ENCODE measurements around the gene ESPN.

- TF ChIP-seq, protein P1, sequence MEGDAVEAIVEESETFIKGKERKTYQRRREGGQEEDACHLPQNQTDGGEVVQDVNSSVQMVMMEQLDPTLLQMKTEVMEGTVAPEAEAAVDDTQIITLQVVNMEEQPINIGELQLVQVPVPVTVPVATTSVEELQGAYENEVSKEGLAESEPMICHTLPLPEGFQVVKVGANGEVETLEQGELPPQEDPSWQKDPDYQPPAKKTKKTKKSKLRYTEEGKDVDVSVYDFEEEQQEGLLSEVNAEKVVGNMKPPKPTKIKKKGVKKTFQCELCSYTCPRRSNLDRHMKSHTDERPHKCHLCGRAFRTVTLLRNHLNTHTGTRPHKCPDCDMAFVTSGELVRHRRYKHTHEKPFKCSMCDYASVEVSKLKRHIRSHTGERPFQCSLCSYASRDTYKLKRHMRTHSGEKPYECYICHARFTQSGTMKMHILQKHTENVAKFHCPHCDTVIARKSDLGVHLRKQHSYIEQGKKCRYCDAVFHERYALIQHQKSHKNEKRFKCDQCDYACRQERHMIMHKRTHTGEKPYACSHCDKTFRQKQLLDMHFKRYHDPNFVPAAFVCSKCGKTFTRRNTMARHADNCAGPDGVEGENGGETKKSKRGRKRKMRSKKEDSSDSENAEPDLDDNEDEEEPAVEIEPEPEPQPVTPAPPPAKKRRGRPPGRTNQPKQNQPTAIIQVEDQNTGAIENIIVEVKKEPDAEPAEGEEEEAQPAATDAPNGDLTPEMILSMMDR (IDR thresholded peaks at IDR 0.05) = no peak
- TF ChIP-seq, protein P2, sequence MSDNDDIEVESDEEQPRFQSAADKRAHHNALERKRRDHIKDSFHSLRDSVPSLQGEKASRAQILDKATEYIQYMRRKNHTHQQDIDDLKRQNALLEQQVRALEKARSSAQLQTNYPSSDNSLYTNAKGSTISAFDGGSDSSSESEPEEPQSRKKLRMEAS (IDR thresholded peaks at IDR 0.05; ENCODE audit: low read depth) = no peak
These were observed 34.6 kb upstream of the ESPN start for GRCh38 chr1:6389971-6390370.

All from SK-N-SH (cell line).